HL-60/S4 (cell line): ENCODE measurements around the gene ABCD4.

Experiments
- in situ Hi-C: fragments of 300-500 bp; cut with MboI; formaldehyde crosslinking; loops from 2 replicates; pipeline ENCODE4 v1.14.3; 2022; ENCODE audit warnings: low sequenced_read_pairs

Gene ABCD4

DNA sequence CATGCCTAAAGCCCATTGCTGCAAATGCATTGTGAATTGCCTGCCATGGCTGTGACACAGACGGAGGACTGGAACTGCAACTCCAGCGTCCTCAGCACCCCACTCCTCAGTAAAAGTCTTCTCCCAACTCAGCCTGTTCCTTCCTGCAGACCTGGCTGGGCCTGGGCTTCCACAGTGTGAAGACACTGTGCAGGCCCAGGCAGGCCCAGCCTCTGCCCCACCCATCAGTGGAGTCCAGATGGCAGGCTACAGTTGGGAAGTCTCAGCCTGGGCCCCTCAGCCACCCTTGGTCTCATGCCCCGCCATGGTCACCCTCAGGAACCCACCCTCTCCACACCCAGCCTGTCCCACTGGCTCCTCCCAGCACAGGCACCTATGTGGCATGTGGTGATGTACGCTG, 41.4 kb downstream of the ABCD4 start:
- in situ Hi-C loops = no loop called here

DNA sequence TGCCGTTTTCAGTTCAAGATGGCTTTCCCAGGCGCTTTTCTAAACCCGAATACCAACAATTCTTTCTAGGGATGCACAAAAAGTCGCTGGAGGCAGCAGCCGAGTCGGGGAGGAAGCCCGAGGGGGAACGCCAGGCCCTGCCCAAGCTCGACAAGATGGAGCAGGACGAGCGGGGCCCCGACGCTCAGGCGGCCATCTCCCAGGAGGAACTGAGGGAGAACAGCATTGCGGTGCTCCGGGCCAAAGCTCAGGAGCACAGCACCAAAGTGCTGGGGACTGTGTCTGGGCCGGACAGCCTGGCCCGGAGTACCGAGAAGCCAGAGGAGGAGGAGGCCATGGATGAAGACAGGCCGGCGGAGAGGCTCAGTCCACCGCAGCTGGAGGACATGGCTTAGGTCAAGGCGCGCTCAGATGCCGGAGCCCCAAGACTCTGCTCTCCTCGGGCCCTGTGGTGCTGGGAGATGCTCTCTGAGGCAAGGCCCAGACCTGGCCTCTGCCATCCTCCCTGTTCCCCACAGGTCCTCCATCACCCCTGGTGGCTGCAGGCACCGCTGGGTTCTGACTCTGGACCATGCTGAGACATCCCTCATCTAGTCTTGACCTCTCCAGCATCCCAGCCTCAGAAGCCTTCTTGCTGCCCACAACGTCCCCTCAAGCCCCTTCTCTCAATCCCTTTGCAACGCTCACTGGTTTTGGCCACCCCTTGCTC, 42.1 kb downstream of the ABCD4 start:
- in situ Hi-C loops = no loop called here

DNA sequence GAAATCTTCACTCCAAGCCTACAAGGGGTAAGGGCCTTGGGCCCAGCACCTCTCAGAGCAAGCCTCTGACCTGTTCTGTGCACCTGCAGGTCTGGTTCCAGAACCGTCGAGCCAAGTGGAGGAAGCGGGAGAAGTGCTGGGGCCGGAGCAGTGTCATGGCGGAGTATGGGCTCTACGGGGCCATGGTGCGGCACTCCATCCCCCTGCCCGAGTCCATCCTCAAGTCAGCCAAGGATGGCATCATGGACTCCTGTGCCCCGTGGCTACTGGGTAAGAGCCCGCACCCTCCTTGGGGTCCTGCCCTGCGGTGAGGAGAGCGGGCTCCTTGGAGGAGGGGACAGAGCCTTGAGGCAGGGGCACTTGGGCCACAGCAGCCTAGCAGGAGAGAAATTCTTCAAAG, 43.2 kb downstream of the ABCD4 start:
- in situ Hi-C loops = no loop called here

DNA sequence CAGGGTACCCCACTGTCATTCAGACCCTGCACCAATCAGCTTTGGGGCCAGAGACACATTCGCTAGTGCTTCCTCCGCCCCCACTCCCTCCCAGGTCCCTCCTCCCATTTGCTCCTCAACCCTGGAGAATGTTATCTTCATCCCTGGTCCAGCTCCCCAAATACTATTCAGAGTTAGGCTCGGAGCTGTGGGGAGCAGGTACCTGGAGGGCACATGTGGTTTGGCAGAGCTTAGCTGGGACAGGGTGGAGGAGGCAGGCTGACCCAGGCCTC, 44.0 kb downstream of the ABCD4 start:
- in situ Hi-C loops = no loop called here

DNA sequence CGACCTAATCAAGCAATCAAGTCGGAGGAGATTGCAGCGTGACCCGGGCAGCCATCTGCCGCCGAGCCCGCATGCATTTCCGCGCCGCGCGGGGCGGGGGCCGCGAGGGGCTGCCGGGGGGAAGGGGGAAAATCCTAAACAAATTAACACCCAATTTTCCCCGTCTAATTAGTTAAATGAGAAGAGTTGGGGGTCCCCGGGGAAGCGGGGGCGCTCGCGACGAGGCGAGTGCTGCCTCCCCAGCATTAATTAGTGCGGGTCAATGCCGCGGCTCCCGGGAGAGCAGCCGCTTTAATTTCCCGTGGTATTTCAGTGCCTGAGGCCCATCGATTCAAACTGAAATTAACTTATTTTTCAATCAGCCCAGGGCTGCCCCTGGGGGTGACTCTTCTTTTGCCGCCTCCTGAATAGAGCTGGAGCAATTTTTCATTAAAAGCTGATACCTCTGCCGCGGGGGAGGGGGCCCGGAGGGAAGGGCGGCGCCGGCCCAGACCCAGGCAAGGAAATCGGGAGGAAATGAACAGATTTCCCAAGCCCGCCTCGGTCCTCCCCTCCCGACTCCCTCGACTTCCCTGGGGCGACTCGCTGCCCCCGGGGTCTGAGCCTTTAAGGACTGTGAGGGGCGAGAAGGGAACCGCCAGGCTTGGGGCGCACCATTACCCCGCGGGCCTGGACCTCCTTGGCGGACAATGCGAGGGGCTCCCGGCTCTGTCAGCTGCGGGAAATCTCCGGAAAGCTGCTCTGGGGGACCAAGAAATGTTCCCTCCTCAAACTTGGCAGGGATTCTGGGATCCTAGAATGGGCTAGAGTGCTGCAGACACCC, 44.6 kb downstream of the ABCD4 start:
- in situ Hi-C loops = no loop called here

DNA sequence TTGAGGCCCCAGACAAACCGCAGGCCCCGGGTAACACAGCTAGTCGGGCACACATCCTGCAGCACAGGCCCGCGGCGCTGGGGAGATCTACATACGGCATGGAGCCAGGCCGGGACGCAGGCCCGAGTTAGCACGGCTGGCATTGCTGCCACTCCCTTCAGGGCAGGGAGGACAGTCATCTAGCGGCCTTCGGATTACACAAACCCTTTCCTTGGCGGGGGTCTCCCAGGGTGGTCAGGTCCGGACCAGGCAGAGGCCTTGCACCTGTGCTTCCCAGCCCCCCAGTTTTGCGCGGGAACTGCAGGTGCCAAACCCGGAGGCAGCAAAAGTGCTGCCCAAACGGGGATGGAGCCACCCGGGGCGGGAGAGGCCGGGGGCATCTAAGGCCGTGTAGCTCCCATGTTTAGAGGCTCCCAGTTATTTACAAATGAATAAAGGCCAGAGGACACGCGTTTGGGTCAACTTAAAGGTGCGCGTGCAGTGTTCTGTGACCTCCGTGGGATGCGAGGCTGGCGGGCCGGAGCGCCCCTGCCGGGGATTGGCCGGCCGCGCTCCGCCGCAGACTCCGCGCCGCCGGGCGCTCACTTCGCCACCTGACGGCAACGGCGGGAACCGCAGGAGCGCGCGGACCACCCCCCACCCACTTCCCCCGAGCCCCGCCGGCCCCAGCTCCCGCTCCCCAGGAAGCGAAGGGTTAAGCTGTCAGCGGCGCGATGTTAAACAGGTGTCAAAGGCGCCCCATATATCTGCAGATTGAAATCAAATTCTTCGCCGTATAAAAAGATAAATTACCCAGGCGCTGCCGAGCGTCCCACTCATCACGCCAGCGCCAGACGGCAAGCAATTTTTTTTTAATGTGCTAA, 45.4 kb downstream of the ABCD4 start:
- in situ Hi-C loops = no loop called here

DNA sequence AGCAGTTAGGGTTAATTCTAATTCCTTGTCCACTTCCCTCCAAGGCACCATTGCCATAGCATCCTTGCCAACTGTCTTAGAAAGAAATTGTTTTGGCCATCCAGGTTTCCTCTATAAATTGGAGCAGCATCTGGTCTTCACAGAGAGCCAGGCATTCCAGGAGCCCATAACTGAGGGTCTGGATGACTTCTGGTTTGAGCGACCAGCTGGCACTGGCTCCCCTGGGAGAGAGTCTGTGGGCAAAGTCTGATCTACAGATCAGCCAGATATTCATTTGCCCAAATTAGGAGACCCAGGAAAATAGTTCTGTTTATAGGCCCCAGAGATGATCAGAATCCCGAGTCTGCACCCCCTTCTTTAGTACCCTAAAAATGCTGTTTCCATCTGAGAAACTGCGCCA, 47.5 kb downstream of the ABCD4 start:
- in situ Hi-C loops = no loop called here

DNA sequence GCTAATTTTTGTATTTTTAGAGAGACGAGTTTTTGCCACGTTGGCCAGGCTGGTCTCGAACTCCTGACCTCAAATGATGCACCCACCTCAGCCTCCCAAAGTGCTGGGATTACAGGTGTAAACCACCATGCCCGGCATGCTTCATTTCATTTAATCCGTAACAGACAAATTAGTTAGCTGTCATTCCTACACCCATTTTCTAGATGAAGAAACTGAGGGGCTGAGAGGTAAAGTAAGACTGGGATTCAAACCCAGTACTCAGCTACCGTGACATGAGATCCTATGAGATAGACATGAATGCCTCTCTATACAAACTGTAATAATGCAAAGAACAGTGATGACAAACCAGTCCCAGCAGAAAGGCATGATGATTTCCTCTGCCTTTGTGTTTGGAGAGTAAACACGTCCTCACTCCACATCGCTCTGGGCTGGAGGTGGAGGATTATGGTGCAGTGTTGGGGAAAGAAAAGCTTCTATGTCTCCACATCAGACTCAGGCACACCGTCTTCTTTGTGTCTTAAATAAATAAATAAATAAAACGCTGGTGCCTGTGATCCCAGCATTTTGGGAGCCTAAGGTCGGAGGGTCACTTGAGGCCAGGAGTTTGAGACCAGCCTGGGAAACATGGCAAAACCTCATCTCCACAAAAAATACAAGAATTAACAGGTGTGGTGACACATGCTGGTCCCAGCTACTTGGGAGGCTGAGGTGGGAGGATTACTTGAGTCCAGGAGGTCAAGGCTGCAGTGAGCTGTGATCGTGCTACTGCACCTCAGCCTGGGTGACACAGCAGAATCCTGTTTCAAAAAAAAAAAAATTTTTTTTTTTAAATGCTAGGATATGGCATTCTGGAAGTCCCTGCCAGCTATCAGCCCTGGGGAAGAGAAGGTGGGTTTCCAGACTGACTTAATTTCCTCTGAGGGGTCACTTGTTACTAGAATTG, 53.0 kb downstream of the ABCD4 start:
- in situ Hi-C loops = no loop called here

DNA sequence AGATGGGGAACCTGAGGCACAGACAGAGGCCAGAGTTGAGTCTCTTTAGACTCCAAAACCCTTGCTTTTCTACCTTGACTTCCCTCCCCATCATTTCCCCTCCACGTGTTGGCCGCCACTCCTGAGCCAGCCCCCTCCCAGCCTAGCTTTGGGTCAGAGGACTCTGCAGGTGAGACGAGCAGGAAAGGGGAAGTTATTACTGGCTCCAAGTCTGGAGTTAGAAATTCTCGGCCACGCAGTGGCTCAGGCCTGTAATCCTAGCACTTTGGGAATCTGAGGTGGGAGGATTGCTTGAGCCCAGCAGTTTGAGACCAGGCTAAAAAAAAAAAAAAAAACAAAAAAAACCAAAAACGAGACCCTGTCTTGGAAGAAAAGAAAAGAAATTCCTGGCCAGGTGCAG, 54.7 kb downstream of the ABCD4 start:
- in situ Hi-C loops = no loop called here

DNA sequence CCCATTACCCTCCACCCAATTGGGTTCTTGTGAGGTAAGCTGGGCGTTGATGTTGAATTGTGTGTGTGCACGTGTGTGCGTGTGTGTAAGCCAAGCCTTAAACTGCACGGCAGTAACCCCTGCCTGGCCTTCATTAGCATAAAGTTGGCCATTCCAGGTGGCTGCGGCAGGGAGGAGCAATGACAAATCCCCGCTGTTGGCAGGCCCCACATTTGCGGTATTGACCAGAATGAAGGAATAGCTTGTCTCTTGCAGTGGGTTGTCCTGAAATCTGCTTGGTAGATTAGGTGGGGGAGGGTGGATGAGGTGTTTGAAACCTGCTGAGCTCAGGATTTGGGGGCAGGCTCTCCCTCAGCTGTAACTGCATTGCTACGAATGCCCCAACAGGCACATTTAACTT, 56.2 kb downstream of the ABCD4 start:
- in situ Hi-C loops = no loop called here

DNA sequence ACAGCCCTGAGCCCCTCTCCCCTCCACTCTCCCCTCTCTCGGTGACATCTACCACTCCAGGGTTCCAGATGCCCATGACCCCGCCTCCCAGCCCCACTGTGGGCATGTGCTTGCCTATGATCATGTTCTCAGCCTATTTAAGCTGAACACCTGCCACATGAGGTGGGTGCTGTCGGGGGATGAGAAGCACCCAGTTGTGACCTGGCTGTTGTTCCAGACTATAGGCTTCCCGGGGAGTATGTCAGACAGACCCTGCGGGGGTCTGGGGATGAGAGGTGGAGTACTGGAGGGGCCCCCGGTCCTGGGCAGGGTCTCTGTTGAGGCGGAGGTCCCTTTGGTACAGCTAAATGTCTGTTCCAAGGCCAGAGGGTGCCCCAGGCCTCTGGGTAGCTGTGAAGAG, 57.4 kb downstream of the ABCD4 start:
- in situ Hi-C loops = no loop called here

DNA sequence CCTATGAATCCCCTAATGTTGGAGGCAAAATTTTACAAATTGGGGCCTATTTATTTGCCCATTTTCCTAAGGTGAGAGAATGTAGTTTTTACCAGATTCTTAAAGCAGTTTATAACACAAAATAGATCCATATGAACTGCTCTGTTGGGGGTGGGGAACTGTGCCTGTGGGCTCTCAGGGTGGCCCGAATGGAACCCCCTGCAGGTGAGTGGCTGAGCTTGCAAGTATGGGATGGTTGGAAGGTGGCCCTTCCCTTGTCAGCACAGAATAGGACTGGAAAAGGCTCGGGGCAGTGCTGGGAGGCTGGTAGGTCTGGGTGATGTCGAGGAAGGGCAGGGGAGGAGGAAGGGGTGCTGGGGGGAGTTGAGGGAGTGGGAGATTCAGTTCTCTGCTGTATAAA, 58.6 kb downstream of the ABCD4 start:
- in situ Hi-C loops = no loop called here

DNA sequence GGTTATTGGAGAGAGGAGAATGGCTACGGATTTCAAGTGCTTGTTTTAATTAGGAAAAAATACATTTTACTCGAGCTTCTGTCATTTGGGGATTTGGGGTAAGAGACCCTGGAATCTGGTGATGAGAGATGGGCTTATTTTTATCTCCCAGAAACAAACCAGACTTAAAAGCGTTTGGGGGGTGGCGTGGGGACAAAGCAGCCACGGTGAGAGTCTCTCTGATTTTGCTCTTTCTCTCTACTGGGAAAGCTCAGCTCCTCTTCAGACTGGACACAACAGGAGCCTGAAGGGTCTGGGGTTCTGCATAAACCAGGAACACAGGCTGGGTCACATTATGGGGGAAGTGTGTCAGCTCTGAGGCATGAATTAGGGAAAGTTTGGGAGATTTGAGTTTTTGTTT, 59.7 kb downstream of the ABCD4 start:
- in situ Hi-C loops = no loop called here

DNA sequence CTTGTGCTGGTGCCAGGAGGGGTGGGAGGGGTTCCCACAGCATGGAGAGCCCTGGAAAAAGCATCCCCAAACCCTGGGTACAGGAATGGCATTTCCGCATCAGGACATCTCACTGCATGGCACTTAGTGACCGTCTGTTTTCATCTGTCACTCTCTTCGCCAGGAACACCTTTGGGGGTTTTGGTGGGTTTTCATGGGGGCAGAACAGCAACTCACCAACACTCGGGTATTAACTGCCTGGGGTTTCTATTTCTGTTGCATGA, 60.0 kb downstream of the ABCD4 start:
- in situ Hi-C loops = no loop called here

DNA sequence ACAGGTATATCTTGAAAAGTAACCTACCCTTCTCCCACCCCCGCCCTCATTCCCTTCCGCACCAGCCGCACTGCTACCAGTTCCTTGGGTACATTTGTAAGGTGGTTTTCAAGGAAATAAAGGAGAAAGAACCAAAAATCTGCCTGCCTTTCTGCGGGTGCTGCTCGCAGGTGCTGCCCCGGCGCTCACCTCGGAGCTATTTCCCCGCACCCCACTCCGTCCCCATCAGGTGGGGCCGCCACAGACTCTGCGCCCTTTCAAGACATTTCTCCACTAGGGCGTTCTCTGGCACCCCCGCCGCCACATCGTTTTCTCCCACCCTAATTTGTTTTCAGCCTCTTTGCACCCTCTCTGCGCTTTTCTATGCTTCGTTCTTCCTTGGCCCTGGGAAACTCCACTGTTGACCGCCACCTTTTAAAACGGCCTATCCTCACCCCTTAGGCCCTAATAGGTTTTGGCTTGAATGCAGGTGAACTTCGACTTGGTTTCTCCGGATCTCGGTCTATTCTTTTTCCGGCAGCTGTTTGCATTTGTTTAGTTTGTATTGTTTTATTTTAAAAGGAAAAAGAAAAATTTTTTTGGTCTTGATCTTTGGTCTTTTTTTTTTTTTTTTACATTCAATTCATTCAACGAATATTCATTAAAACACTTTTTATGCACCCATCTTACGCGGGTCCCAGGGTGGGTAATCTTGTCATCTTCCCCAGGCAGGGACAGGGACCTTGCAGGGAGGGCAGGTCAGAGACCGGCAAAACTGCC, 60.5 kb downstream of the ABCD4 start:
- in situ Hi-C loops = no loop called here

DNA sequence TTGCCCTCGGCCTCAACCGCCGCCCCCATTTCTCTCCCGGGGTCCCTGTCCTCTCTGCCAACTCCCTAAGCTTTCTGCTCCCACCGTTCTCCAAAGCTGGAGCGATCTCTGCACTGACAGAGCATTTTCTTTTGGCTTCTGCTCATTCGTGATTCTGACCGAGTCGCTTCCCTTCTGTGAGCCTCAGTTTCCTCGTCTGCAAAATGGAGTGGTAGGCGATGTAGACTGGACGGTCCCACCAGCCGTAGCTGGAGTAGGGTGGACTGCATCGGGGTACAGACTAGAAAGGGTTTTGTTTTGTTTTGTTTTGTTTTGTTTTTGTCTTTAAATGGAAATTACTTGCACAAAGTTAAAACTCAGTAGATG, 61.1 kb downstream of the ABCD4 start:
- in situ Hi-C loops = no loop called here

DNA sequence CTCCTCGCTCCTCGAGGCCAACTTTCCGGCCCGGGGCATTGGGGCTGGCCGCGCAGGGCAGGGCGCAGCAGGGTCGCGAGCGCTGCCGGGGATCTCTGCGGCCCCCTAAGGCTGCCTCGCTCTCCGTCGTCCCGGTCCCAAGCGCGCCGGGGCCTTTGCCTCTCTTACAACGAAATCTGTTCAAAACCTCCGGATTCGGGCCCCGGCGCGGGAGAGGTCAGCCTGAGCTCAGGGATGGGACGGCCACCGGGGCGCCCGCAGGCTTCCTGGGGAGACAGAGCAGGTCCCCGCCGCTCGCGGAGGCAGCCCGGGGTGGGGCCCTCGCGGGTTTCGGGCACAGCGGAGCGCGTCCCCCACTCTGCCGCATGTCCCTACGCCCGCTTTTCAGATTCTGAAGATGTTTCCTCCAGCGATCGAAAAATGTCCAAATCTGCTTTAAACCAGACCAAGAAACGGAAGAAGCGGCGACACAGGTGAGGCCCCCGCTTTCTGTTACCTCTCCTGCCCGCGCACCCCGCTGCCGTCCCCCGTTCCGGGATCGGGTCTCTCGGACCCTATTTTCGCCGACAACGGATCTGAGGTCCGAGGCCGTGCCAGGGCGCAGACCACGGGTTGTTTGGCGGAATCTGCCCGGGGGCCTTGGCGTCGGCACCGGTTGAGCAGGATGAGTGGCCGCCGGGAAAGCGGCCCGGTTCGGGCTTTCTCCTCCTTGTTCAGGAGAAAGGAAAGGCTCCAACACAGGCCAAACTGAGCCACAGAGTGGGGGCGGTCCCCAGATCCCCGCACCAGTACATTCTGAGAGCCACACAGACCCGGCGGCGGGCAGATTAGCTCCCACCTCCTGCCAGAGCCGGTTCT, 61.7 kb downstream of the ABCD4 start:
- in situ Hi-C loops = no loop called here

DNA sequence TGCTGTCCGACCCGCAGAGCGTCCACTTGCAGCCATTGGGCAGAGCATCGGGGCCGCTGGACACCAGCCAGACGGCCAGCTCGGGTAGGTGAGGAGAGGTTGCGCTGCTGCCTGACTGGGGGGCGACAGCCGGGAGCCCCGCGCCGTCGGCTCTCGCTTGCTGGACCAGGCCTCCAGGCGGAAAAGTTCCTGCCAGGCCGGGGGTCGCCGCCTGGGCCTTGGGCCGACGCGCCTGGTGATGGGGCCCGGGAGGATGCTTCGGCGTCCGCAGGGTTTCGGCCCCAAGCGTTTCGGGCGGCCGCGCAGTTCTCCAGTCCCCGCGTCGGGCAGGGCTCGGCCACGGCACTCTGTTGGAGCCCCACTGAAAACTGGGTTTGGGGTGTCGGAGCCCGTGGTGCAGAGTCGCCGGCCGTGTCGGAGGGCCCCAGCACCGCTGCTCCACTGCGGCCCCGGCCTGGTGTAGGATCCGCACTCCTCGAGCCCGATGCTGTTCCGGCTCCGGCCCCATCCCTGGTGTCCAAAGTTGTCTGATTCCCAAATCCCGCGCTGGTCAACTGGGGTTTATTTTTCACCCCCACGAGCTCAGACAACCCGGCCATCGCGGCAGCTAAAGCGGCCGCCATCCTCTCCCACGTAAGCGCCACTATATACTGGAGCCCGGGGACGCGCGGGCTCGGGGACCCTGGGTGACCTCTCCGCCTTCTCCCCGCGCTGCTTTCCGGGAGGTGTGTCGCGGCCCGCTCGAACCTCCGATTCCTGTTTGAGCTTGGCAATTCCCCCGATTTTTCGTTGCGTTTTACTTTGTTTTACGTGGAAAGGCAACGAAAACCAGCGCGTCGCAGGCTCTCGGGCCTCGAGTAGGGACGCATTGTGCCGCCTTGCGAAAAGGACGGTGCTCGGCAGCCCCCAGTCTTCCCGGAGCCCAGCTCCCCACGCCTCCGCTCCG, 62.6 kb downstream of the ABCD4 start:
- in situ Hi-C loops = no loop called here
